KMS-11 (cell line): ENCODE results near the gene MZF1.
"Not testable (repeated sequence)": the region's sequence is repeated elsewhere in the genome, so short reads cannot be mapped to it uniquely, and the experiment has no call there.

ENCODE experiments used
- H2AFZ ChIP-seq: fragments of 200-600 bp; sonication (generic); 2 replicates; pipeline ENCODE4 v1.6.1; 2016; ENCODE audit warnings: antibody characterized with exemption, mixed run types, low read depth
- H3K27ac ChIP-seq: fragments of 200-600 bp; sonication (generic); 2 replicates; pipeline ENCODE4 v1.6.1; 2016; ENCODE audit warnings: mild to moderate bottlenecking, mixed run types
- H3K27me3 ChIP-seq: fragments of 200-600 bp; sonication (generic); 2 replicates; pipeline ENCODE4 v1.6.1; 2017; ENCODE audit warnings: mild to moderate bottlenecking, low read depth, mixed run types, moderate library complexity; ENCODE audit not compliant: insufficient read depth
- H3K36me3 ChIP-seq: fragments of 200-600 bp; sonication (generic); 2 replicates; pipeline ENCODE4 v1.6.1; 2017; ENCODE audit warnings: mild to moderate bottlenecking, mixed run types; ENCODE audit not compliant: insufficient read depth
- H3K4me1 ChIP-seq: fragments of 200-600 bp; sonication (generic); 2 replicates; pipeline ENCODE4 v1.6.1; 2016; ENCODE audit warnings: mild to moderate bottlenecking, low read depth, mixed run types; ENCODE audit not compliant: poor library complexity, severe bottlenecking
- H3K4me2 ChIP-seq: fragments of 200-600 bp; sonication (generic); 2 replicates; pipeline ENCODE4 v1.7.0; 2016; ENCODE audit warnings: mild to moderate bottlenecking, mixed run types
- H3K4me3 ChIP-seq: fragments of 200-600 bp; sonication (generic); IDR thresholded peaks from 2 replicates; pipeline ENCODE4 v1.6.1; 2017; ENCODE audit warnings: low read depth, low read length, mixed read lengths; ENCODE audit not compliant: insufficient read depth
- H3K79me2 ChIP-seq: fragments of 200-600 bp; sonication (generic); 2 replicates; pipeline ENCODE4 v1.6.1; 2016; ENCODE audit warnings: low read depth, mixed run types; ENCODE audit not compliant: insufficient read depth
- H3K9ac ChIP-seq: fragments of 200-600 bp; sonication (generic); 2 replicates; pipeline ENCODE4 v1.6.1; 2016; ENCODE audit warnings: mild to moderate bottlenecking, mixed run types
- H4K20me1 ChIP-seq: fragments of 200-600 bp; sonication (generic); 2 replicates; pipeline ENCODE4 v1.6.1; 2016; ENCODE audit warnings: mild to moderate bottlenecking, mixed run types; ENCODE audit not compliant: insufficient read depth
- TF ChIP-seq, protein P1 (sequence below): fragments of 200-600 bp; sonication (generic); conservative IDR thresholded peaks from 2 replicates; pipeline ENCODE4 v1.6.1; 2017; ENCODE audit warnings: low read depth, mild to moderate bottlenecking, antibody characterized with exemption, low read length, moderate library complexity, mixed read lengths

The MZF1 gene

DNA sequence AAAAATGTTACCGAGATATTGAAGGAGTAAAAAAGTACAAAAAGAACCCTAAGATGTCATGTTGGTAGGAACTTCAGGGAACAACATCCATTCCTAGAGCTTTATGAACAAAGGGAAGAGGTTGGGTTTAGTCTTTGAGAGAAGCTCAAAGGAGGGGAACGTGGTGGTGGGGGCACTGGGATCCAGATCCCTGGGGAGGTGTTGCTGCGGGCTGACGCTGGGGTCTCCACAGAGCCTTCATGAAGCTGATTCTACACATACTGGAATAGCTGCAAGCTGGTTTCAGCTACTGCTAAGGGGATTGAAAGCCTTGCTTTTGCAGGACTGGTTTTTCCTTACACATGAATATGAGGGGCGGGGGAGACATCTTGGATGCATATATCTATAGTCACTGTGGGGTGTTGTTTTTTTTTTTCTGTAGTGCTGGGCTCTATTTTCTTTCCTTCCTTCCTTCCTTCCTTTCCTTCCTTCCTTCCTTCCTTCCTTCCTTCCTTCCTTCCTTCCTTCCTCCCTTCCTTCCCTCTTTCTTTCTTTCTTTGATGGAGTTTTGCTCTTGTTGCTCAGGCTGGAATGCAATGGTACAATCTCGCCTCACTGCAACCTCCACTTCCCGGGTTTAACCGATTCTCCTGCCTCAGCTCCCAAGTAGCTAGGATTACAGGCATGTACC lies 6.5 kb upstream of the MZF1 start:
- Histone ChIP-seq H3K79me2 (peaks cover 17% of the 10 kb centered on the region; the same call in 1 of the 2 replicates), H3K9ac (no peak overlapping the region), H3K27ac (no peak overlapping the region), H3K4me1 (peaks cover 11% of the 10 kb centered on the region), H3K4me3 (no peak overlapping the region), H4K20me1 (no peaks in the 10 kb centered on the region), H3K36me3 (no peaks in the 10 kb centered on the region), H3K4me2 (no peak overlapping the region), H3K27me3 (no peaks in the 10 kb centered on the region), H2AFZ (no peak overlapping the region)
- TF ChIP-seq, protein P1, sequence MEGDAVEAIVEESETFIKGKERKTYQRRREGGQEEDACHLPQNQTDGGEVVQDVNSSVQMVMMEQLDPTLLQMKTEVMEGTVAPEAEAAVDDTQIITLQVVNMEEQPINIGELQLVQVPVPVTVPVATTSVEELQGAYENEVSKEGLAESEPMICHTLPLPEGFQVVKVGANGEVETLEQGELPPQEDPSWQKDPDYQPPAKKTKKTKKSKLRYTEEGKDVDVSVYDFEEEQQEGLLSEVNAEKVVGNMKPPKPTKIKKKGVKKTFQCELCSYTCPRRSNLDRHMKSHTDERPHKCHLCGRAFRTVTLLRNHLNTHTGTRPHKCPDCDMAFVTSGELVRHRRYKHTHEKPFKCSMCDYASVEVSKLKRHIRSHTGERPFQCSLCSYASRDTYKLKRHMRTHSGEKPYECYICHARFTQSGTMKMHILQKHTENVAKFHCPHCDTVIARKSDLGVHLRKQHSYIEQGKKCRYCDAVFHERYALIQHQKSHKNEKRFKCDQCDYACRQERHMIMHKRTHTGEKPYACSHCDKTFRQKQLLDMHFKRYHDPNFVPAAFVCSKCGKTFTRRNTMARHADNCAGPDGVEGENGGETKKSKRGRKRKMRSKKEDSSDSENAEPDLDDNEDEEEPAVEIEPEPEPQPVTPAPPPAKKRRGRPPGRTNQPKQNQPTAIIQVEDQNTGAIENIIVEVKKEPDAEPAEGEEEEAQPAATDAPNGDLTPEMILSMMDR: no peak

DNA sequence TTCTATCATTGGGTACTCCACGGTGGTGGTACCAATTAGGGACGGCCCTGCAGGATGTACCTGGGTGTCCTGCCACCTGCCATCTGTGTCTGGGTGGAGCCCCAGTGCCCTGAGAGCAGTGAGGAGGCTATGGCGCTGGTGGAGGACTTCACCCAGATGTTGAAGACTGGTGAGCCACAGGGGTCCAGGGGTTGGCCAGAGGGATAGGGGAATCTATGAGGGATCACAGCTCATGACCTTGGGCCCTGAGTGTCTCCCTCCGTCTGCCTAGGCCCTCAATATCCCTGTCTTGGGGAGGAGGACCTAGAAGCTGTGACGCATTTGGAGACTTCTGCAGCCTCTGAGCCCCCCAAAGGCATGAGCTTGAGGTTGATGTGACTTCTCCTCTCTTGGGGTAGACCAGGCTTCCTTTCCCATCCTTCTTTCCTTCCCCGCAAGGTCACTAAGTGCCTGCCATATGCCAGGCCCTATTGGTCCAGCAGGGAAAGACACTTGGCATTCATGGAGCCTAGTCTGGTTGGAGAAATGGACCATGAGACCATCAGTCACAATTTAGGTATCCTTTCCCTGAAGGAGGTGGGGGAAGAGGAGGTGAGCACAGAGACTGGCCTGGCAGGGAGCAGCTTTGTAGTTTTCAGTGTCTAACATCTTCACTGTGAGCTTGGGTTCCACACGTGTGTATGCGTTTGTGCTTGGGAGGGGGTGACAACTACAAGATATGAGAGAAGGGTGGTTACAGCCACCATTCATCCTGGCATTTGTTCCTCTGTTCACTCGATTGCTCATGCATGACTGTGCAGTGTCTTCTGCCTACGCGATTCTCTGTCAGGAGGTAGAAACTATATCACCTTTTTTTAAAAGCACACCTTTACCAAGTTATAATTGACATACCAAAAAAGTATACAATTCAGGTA lies 5.1 kb upstream of the MZF1 start:
- Histone ChIP-seq H3K79me2 (peaks cover 17% of the 10 kb centered on the region; the same call in 1 of the 2 replicates), H3K4me2 (no peak overlapping the region), H4K20me1 (no peaks in the 10 kb centered on the region), H3K27me3 (no peaks in the 10 kb centered on the region), H3K4me3 (no peak overlapping the region), H3K27ac (no peak overlapping the region), H3K4me1 (peaks cover 21% of the 10 kb centered on the region), H3K36me3 (no peaks in the 10 kb centered on the region), H3K9ac (no peak overlapping the region), H2AFZ (no peak overlapping the region)
- TF ChIP-seq, protein P1: no peak

DNA sequence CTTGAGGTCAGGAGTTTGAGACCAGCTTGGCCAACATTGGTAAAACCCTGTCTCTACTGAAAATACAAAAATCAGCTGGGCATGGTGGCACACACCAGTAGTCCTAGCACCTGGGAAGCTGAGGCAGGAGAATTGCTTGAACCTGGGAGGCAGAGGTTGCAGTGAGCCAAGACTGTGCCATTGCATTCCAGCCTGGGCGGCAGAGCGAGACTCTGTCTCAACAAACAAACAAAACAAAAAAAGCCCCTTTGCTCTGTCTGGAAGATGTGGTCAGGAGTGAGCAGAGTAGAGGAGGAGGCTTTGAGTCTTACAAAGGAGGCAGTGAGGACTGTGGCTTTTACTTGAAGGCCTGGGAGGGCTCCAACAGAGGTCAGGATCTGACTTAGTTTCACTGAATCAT lies 4.4 kb upstream of the MZF1 start:
- H3K36me3 ChIP-seq, H3K4me2 ChIP-seq, H3K27me3 ChIP-seq, H3K27ac ChIP-seq, H2AFZ ChIP-seq, H4K20me1 ChIP-seq, H3K9ac ChIP-seq, H3K4me3 ChIP-seq: not testable (repeated sequence)
- peaks cover 17% of the 10 kb centered on the region; the same call in 1 of the 2 replicates for H3K79me2 ChIP-seq
- peaks cover 21% of the 10 kb centered on the region for H3K4me1 ChIP-seq

DNA sequence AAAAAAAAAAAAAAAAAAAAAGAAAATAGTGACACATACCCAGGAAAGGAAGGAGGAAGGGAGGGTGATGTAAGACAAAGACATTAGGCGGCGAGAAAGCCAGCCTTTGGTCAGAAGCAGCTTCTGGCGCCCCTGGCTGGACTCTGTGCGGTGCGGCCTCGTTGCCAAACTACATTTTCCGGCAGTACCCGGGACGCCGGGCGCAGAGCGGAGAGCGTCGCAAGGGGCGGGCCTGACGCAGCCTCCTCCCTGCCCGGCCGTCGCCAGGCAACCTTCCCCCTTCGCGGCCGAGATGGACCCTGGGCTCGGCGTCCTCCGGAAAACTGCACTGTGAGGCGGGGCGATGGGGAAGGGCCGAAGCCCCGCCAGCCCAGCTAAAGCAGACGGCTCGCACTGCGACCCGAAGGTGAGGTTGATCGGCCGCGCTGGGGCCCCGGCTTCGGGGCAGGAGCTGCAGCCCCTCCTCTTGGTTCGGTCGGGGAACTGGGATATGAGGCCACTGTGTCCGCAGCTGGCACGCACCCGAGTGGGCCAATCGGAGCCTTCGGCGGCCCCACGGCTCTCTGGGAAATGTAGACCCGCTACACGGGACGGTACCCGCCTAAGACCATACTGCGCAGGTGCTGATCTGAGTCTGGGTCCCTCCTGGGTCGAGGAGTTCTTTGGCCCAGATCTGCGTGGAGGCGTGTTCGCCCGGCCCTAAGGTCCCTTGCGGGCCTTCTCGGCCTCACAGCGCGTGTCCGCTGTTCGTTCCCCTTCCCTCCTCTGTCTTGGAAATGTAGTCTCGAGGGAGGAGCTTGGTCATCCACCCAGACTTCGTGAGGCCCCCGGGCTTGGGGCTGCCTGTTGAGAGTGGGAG lies 2.3 kb upstream of the MZF1 start:
- Histone ChIP-seq H3K27ac (peak overlapping the region; percentile 82), H3K27me3 (no peaks in the 10 kb centered on the region), H3K4me1 (peaks cover 27% of the 10 kb centered on the region), H3K36me3 (no peaks in the 10 kb centered on the region), H2AFZ (peak overlapping the region; percentile 91), H3K9ac (peak overlapping the region; percentile 67), H4K20me1 (no peaks in the 10 kb centered on the region), H3K79me2 (peaks cover 17% of the 10 kb centered on the region; the same call in 1 of the 2 replicates), H3K4me3 (peak overlapping the region; percentile 57), H3K4me2 (peak overlapping the region; percentile 86)
- TF ChIP-seq, protein P1: no peak
